HepG2 (cell line): Measurements from ENCODE around the gene ZNF138. TPM values are rescaled to one million over a fixed set of nuclear protein-coding genes. Genes with fewer than 3 reads are reported as not detected.

Experiments used
- ATAC-seq: fragments of 200-7000 bp; cut with Tn5 transposase; 3 replicates; pipeline ENCODE4 v1.9.1; 2020; ENCODE audit warnings: mild to moderate bottlenecking, moderate library complexity
- BruUV-seq: library from RNA; stranded (reverse); fragments of 400-500 nt; replicated peaks from 2 replicates; lab custom pipeline; 2021; lab: Mats Ljungman, UMichigan
- CTCF ChIA-PET: fragments of 300-600 bp; formaldehyde crosslinking; extraction: SDS; loops from one replicate; lab custom pipeline; 2021; ENCODE audit warnings: low total read pairs, inconsistent platforms, low intra/inter-chr PET ratio; lab: Yijun Ruan, JAX
- POLR2A ChIA-PET: fragments of 350-600 bp; sonication (Branson Sonifier 250); formaldehyde crosslinking; loops from one replicate; lab custom pipeline; 2020; ENCODE audit warnings: antibody characterized with exemption, inconsistent platforms; lab: Yijun Ruan, JAX
- DNase-seq: peaks from one replicate; pipeline ENCODE4 v3.0.0-alpha.2; 2015; ENCODE audit warnings: low spot score
- FAIRE-seq: peaks from 3 replicates; lab custom pipeline; 2011; peaks lifted over from hg19 to GRCh38; lab: Jason Lieb, UNC
- H2AFZ ChIP-seq: one replicate; pipeline ENCODE4 v1.6.1; 2011; ENCODE audit warnings: low read length, inconsistent platforms
- H3K27ac ChIP-seq: fragments of 300-600 bp; 3 replicates; pipeline ENCODE4 v1.8.0; 2011; ENCODE audit warnings: mixed run types, mild to moderate bottlenecking, mixed read lengths, low read length, inconsistent platforms; ENCODE audit not compliant: insufficient read depth; ENCODE audit errors: extremely low read length
- H3K27me3 ChIP-seq, 2 experiments: fragments of 200-600 bp in 1 of 2; 2 replicates in 1 of 2; 3 replicates in 1 of 2; pipeline versions ENCODE4 v1.6.0 to v1.8.0; 2011; ENCODE audit warnings: low read length in 2 of 2, mild to moderate bottlenecking in 2 of 2, moderate library complexity in 2 of 2, inconsistent platforms in 1 of 2; ENCODE audit not compliant: insufficient read depth in 2 of 2, control insufficient read depth in 1 of 2
- H3K36me3 ChIP-seq, 2 experiments: fragments of 200-600 bp in 1 of 2; replicated peaks in 1 of 2; 2 replicates in 1 of 2; 3 replicates in 1 of 2; pipeline versions ENCODE4 v1.5.1 to v1.8.0; 2011; ENCODE audit warnings: low read length in 2 of 2, inconsistent platforms in 1 of 2; ENCODE audit not compliant: insufficient read depth in 2 of 2, control insufficient read depth in 1 of 2
- H3K4me1 ChIP-seq: 2 replicates; pipeline ENCODE4 v1.5.1; 2012; ENCODE audit warnings: low read length, inconsistent platforms; ENCODE audit not compliant: insufficient read depth
- H3K4me2 ChIP-seq: 2 replicates; pipeline ENCODE4 v1.6.0; 2011; ENCODE audit warnings: low read depth, low read length, inconsistent platforms
- H3K4me3 ChIP-seq, 3 experiments: fragments of 200-600 bp in 1 of 3; sonication (generic), shearing (Covaris generic) in 1 of 3; replicated peaks in 1 of 3; 2 replicates each; pipeline ENCODE4 v1.5.1; 2011 to 2016; ENCODE audit warnings: low read length in 3 of 3, inconsistent platforms in 2 of 3, low read depth in 2 of 3, mild to moderate bottlenecking in 2 of 3, control low read depth in 1 of 3, mixed read lengths in 1 of 3; ENCODE audit not compliant: insufficient read depth in 1 of 3
- H3K79me2 ChIP-seq: one replicate; pipeline ENCODE4 v1.6.1; 2011; ENCODE audit warnings: low read length, inconsistent platforms; ENCODE audit not compliant: insufficient read depth
- H3K9ac ChIP-seq: 2 replicates; pipeline ENCODE4 v1.6.0; 2011; ENCODE audit warnings: mild to moderate bottlenecking, low read depth, low read length, inconsistent platforms; ENCODE audit not compliant: insufficient read depth
- H3K9me3 ChIP-seq: 2 replicates; pipeline ENCODE4 v1.5.1; 2012; ENCODE audit warnings: mild to moderate bottlenecking, low read length
- H4K20me1 ChIP-seq: 2 replicates; pipeline ENCODE4 v1.6.0; 2011; ENCODE audit warnings: inconsistent platforms, mild to moderate bottlenecking, low read length, moderate library complexity; ENCODE audit not compliant: insufficient read depth
- CBFB ChIP-seq: sonication (generic); formaldehyde crosslinking; IDR thresholded peaks from 2 replicates; pipeline ENCODE4 v1.4.0; 2020; ENCODE audit warnings: missing genetic modification reagents
- CENPX ChIP-seq: sonication (generic); formaldehyde crosslinking; IDR thresholded peaks from 2 replicates; pipeline ENCODE4 v1.9.0; 2021; ENCODE audit warnings: mild to moderate bottlenecking, missing genetic modification reagents, moderate library complexity
- GFI1 ChIP-seq: sonication (generic); formaldehyde crosslinking; IDR thresholded peaks from 2 replicates; pipeline ENCODE4 v1.5.0; 2020; ENCODE audit warnings: missing genetic modification reagents, mild to moderate bottlenecking, borderline replicate concordance
- HOXA3 ChIP-seq: sonication (generic); formaldehyde crosslinking; IDR thresholded peaks from 2 replicates; pipeline ENCODE4 v1.5.0; 2020; ENCODE audit warnings: missing genetic modification reagents
- POLR2AphosphoS5 ChIP-seq: IDR thresholded peaks from 2 replicates; pipeline ENCODE4 v1.6.1; 2012; ENCODE audit warnings: low read depth, low read length
- POLR2G ChIP-seq: fragments of 200-400 bp; formaldehyde crosslinking; IDR thresholded peaks from 2 replicates; pipeline ENCODE4 v1.6.1; 2018; ENCODE audit warnings: mild to moderate bottlenecking, low read depth, low read length, moderate library complexity
- PPARG ChIP-seq: conservative IDR thresholded peaks from 2 replicates; pipeline ENCODE4 v1.6.1; 2016; ENCODE audit warnings: missing biosample characterization, missing genetic modification reagents
- PRMT3 ChIP-seq: sonication (generic); formaldehyde crosslinking; IDR thresholded peaks from 2 replicates; pipeline ENCODE4 v1.8.1; 2022; ENCODE audit warnings: low read depth, mild to moderate bottlenecking, moderate library complexity, missing genetic modification reagents, borderline replicate concordance
- SMAD9 ChIP-seq: sonication (generic); formaldehyde crosslinking; IDR thresholded peaks from 2 replicates; pipeline ENCODE4 v1.5.1; 2020; ENCODE audit warnings: mild to moderate bottlenecking, missing genetic modification reagents
- SP2 ChIP-seq: sonication (generic); formaldehyde crosslinking; IDR thresholded peaks from 2 replicates; pipeline ENCODE4 v1.5.1; 2020; ENCODE audit warnings: mild to moderate bottlenecking, missing genetic modification reagents
- ZMAT3 ChIP-seq: sonication (generic); formaldehyde crosslinking; conservative IDR thresholded peaks from 2 replicates; pipeline ENCODE4 v1.7.0; 2021; ENCODE audit warnings: missing genetic modification reagents
- WGBS: methylation state at CpG from one replicate; pipeline ENCODE4 v1.1.6; 2017; ENCODE audit warnings: low lambda C conversion rate; 5-methylcytosine and 5-hydroxymethylcytosine counted together
- in situ Hi-C: cut with HindIII; loops from 2 replicates; pipeline ENCODE4 v1.10.0; 2017; ENCODE audit warnings: low pct_unique_long_range_greater_than_20kb; ENCODE audit not compliant: extremely low pct_ligation_motif_present
- intact Hi-C: fragments of 100-400 bp; cut with micrococcal nuclease; formaldehyde crosslinking; loops from one replicate; pipeline ENCODE4 v1.10.0; 2022; ENCODE audit not compliant: unreplicated experiment
- polyA plus RNA-seq, 8 experiments: library from polyadenylated mRNA; depleted of rRNA in 3 of 8; stranded (reverse) in 7 of 8; unstranded in 1 of 8; fragments of >200 nt; fragmentation: Illumina TruSeq in 4 of 8; extraction: Trizol in 4 of 8; gene quantifications; 2 replicates each; pipeline versions ENCODE4 v1.2.1 to v1.2.3, GENCODE V29; 2011 to 2016; ENCODE audit warnings: low read depth in 4 of 8, missing spikeins in 1 of 8, mixed read lengths in 1 of 8; ENCODE audit not compliant: insufficient read depth in 1 of 8
- total RNA-seq, 5 experiments: library from RNA; depleted of rRNA; stranded (reverse); fragments of >200 nt; fragmentation: Illumina TruSeq; extraction: Trizol; gene quantifications; 2 replicates each; pipeline ENCODE4 v1.2.3, GENCODE V29; 2016; ENCODE audit warnings: low read depth in 1 of 5
- TF ChIP-seq, protein P1 (sequence below): sonication (generic); formaldehyde crosslinking; IDR thresholded peaks from 2 replicates; pipeline ENCODE4 v1.8.1; 2023; ENCODE audit warnings: mild to moderate bottlenecking, moderate library complexity, missing genetic modification reagents
- TF ChIP-seq, protein P2 (sequence below): sonication (generic); formaldehyde crosslinking; conservative IDR thresholded peaks from 2 replicates; pipeline ENCODE4 v1.4.0; 2020; ENCODE audit warnings: missing genetic modification reagents

Gene ZNF138
- total and polyA plus RNA-seq, 2 of the 13 experiments (the other 11 are each of a cell fraction or from before 2014, with no cell fraction given) = 2.7 to 5.8 TPM

DNA sequence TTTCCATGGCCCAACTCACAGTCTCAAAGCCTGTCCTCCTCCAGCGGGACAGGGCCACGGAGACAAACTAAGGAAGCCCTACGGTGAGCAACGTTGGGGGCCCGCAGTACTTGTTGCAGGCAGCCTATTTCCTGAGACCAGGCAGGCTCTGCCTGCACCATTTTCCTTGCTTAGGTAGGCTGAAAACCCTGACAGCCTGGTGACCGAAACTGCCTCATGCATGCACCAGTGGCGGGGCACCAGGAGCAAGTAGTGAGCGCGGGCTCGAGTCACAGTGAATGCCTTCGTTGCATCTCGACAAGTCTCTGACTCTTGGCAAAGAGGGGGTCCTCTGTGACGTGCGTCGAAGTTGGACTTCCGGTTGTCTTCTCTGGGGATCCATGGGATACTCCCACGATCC lies 85.6 kb downstream of the ZNF138 start:
- Histone ChIP-seq H3K4me1 (peaks cover 10% of the 10 kb centered on the region), H3K4me3 (no peak overlapping the region), H3K36me3 (no peaks in the 10 kb centered on the region), H3K79me2 (no peaks in the 10 kb centered on the region), H3K4me2 (no peak overlapping the region), H3K27me3 (peaks cover 7 to 81% of the 10 kb centered on the region in 2 experiments; a peak in 4 of 5 replicates), H3K27ac (no peak overlapping the region), H3K9ac (no peak overlapping the region), H2AFZ (no peak overlapping the region), H4K20me1 (no peaks in the 10 kb centered on the region)
- ChIA-PET POLR2A (no interaction called here), CTCF (no interaction called here)
- FAIRE-seq = no peak
- intact Hi-C loops = no loop called here
- 56% methylated on average over 12 of the region's 17 CpGs for WGBS
- in situ Hi-C loops = no loop called here
- no TSS peak for BruUV-seq
- TF ChIP-seq GFI1 (CRISPR knock-in tag) = no peak
- TF ChIP-seq ZMAT3 (CRISPR knock-in tag) = no peak
- no peak for TF ChIP-seq POLR2G
- TF ChIP-seq PPARG = no peak
- TF ChIP-seq, all 625 proteins: peak for 0
- peaks cover 19% of the 10 kb centered on the region; the same call in 1 of the 2 replicates for H3K9me3 ChIP-seq
- ATAC-seq (no peak), DNase-seq (no peak)

DNA sequence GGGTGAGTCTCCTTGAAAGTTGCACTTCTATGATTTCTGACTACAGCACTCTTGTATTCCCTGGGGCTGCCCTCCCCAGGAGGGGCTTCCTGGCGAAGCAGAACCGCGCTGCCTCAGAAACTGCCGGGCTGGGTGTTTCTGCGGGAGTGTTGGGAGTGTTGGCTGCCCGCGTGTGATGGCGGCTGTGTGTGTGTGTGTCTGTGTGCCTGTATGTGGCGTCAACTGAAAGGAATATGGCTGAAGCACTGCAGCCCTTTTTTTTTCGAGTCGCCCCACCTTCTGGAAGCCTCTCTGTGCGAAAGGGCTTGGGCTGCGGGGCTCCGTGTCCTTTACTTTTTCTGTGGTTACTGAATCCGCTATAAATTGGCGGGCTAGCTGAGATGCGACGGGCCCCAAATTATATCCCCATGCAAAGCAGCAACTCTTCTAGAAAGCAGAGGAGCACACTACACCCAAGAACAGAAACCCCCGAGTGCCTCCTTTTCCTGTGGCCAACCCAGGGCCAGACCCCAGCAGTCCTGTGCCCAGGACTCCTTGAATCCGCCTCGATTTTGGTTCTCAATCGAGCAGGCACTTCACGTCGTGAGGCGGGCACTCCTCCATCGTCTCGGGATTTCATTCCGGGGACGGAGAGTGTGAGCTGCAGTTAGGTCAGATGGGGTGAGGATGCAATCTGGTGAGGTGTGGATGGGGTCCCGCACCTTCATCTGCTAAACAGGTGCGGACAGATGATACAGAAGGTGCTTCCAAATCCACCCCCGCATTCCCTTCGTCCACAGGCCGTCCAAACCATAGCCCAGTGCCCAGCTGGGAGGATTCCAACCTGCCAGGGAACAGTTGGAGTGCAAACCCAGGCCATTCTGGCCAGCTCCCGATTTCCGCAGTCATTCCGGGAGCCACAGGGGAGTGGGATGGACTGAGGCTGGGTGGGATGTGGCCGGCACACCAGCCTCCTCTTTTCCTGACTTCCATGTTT lies 86.4 kb downstream of the ZNF138 start:
- H3K4me2 ChIP-seq = no peak overlapping the region
- peaks cover 10% of the 10 kb centered on the region for H3K4me1 ChIP-seq
- in situ Hi-C loops (no loop called here), intact Hi-C loops (no loop called here)
- H4K20me1 ChIP-seq = no peaks in the 10 kb centered on the region
- H3K4me3 ChIP-seq = no peak overlapping the region
- FAIRE-seq = no peak
- peaks cover 19% of the 10 kb centered on the region; the same call in 1 of the 2 replicates for H3K9me3 ChIP-seq
- peaks cover 9 to 81% of the 10 kb centered on the region in 2 experiments; a peak in 3 of 5 replicates for H3K27me3 ChIP-seq
- no peak overlapping the region for H3K27ac ChIP-seq
- no TSS peak for BruUV-seq
- no peak overlapping the region for H2AFZ ChIP-seq
- H3K9ac ChIP-seq = no peak overlapping the region
- ATAC-seq = no peak
- ChIA-PET CTCF (no interaction called here), POLR2A (no interaction called here)
- no peaks in the 10 kb centered on the region for H3K79me2 ChIP-seq
- H3K36me3 ChIP-seq = no peaks in the 10 kb centered on the region
- no peak for TF ChIP-seq PRMT3 (CRISPR knock-in tag)
- TF ChIP-seq SMAD9 = no peak
- TF ChIP-seq HOXA3 (CRISPR knock-in tag) = no peak
- no peak for TF ChIP-seq SP2
- no peak for TF ChIP-seq CENPX
- no peak for TF ChIP-seq POLR2AphosphoS5
- TF ChIP-seq CBFB (CRISPR knock-in tag) = no peak
- TF ChIP-seq, protein P1, sequence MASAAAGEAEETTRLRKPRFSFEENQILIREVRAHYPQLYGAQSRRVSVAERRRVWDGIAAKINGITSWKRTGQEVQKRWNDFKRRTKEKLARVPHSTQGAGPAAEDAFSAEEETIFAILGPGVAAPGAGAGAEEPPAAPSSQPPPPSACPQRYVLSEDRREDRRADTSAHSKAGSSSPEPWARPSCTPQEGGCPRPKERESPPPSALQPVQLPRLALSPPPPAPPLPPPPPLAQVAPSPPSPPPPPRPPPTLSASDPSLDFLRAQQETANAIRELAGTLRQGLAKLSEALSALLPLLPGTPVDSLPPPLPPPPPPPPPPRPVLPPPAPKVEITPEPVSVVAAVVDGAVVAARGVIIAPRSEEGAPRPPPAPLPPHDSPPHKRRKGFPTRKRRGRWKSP (CRISPR knock-in tag) = no peak
- TF ChIP-seq, protein P2, sequence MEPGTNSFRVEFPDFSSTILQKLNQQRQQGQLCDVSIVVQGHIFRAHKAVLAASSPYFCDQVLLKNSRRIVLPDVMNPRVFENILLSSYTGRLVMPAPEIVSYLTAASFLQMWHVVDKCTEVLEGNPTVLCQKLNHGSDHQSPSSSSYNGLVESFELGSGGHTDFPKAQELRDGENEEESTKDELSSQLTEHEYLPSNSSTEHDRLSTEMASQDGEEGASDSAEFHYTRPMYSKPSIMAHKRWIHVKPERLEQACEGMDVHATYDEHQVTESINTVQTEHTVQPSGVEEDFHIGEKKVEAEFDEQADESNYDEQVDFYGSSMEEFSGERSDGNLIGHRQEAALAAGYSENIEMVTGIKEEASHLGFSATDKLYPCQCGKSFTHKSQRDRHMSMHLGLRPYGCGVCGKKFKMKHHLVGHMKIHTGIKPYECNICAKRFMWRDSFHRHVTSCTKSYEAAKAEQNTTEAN (CRISPR knock-in tag) = no peak
- no peak for DNase-seq
- WGBS = 71% methylated on average over 30 of the region's 38 CpGs
